Fibroblast of lung (primary cell): ENCODE results near the gene CTSW. TPM values are rescaled to one million over a fixed set of nuclear protein-coding genes. Genes with fewer than 3 reads are reported as not detected.
A peak's percentile ranks its signal among the peaks of the same experiment; 100 is the strongest.
"Not testable (repeated sequence)": the region's sequence is repeated elsewhere in the genome, so short reads cannot be mapped to it uniquely, and the experiment has no call there.

Experiments
- DNase-seq, 2 donors: peaks; one replicate each; pipeline versions ENCODE4 v3.0.0 to v3.0.0-alpha.2; 2010; ENCODE audit warnings: low read depth in 2 of 2
- H2AFZ ChIP-seq: 2 replicates; pipeline ENCODE4 v1.5.1; 2012; ENCODE audit warnings: low read length, control low read depth, inconsistent platforms
- H3K27ac ChIP-seq: 2 replicates; pipeline ENCODE4 v1.5.1; 2011; ENCODE audit warnings: low read length, control low read depth; ENCODE audit not compliant: insufficient read depth
- H3K27me3 ChIP-seq: 2 replicates; pipeline ENCODE4 v1.5.1; 2011; ENCODE audit warnings: mild to moderate bottlenecking, low read length; ENCODE audit not compliant: control insufficient read depth, insufficient read depth
- H3K36me3 ChIP-seq: 2 replicates; pipeline ENCODE4 v1.5.1; 2011; ENCODE audit warnings: low read length; ENCODE audit not compliant: control insufficient read depth, insufficient read depth
- H3K4me1 ChIP-seq: 2 replicates; pipeline ENCODE4 v1.5.1; 2011; ENCODE audit warnings: low read length; ENCODE audit not compliant: control insufficient read depth, insufficient read depth; ENCODE audit errors: extremely low read depth
- H3K4me2 ChIP-seq: 2 replicates; pipeline ENCODE4 v1.5.1; 2011; ENCODE audit warnings: low read length, control low read depth; ENCODE audit not compliant: insufficient read depth; ENCODE audit errors: extremely low read depth
- H3K4me3 ChIP-seq, 4 experiments: fragments of 200-600 bp in 1 of 4; sonication (generic) in 1 of 4; replicated peaks in 1 of 4; 2 replicates each; pipeline ENCODE4 v1.5.1; 2011 to 2016; ENCODE audit warnings: low read length in 4 of 4, low read depth in 3 of 4, mild to moderate bottlenecking in 3 of 4, control low read depth in 2 of 4, inconsistent platforms in 1 of 4, mixed read lengths in 1 of 4; ENCODE audit not compliant: insufficient read depth in 1 of 4; ENCODE audit errors: control extremely low read depth in 1 of 4
- H3K79me2 ChIP-seq: 2 replicates; pipeline ENCODE4 v1.5.1; 2012; ENCODE audit warnings: mild to moderate bottlenecking, low read length, inconsistent platforms; ENCODE audit not compliant: control insufficient read depth, insufficient read depth
- H3K9ac ChIP-seq: 2 replicates; pipeline ENCODE4 v1.5.1; 2011; ENCODE audit warnings: mild to moderate bottlenecking, low read length, control low read depth; ENCODE audit not compliant: insufficient read depth
- H3K9me3 ChIP-seq: 2 replicates; pipeline ENCODE4 v1.5.1; 2012; ENCODE audit warnings: low read depth, low read length; ENCODE audit not compliant: control insufficient read depth, insufficient read depth
- H4K20me1 ChIP-seq: 2 replicates; pipeline ENCODE4 v1.5.1; 2011; ENCODE audit warnings: low read length; ENCODE audit not compliant: control insufficient read depth, insufficient read depth; ENCODE audit errors: extremely low read depth
- CTCF ChIP-seq, 2 donors: IDR thresholded peaks in 1 of 2; conservative IDR thresholded peaks in 1 of 2; 1 replicate in 1 of 2; 2 replicates in 1 of 2; pipeline ENCODE4 v1.5.1; 2011 to 2012; ENCODE audit warnings: low read length in 2 of 2, control low read depth in 1 of 2, inconsistent platforms in 1 of 2, low read depth in 1 of 2, mild to moderate bottlenecking in 1 of 2
- EZH2 ChIP-seq: IDR thresholded peaks from 2 replicates; pipeline ENCODE4 v1.5.1; 2012; ENCODE audit warnings: low read length, control low read depth, mild to moderate bottlenecking; ENCODE audit errors: missing control alignments
- polyA plus RNA-seq, 2 donors: library from polyadenylated mRNA; depleted of rRNA in 1 of 2; stranded (reverse) in 1 of 2; unstranded in 1 of 2; fragments of >200 nt; gene quantifications; 2 replicates each; pipeline ENCODE4 v1.2.1, GENCODE V29; 2011 to 2012; ENCODE audit warnings: missing spikeins in 1 of 2
- total RNA-seq: library from RNA; depleted of rRNA; stranded (reverse); fragments of >200 nt; gene quantifications from 2 replicates; pipeline ENCODE4 v1.2.1, GENCODE V29; 2014

The CTSW gene
- total and polyA plus RNA-seq, 2 donors (not counting 1 experiment from before 2014, with no cell fraction given), result not detected

GRCh38 chr11:65891219-65892136 lies 11.8 kb downstream of the CTSW start:
- peaks cover 23% of the 10 kb centered on the region for H3K36me3 ChIP-seq

GRCh38 chr11:65892137-65892540 lies 12.5 kb downstream of the CTSW start:
- DNase-seq, result not testable (repeated sequence)
- peak overlapping the region; percentile 98 for H3K27ac ChIP-seq

More at GRCh38 chr11:65891219-65892136, 11.8 kb downstream of the CTSW start:
- Histone ChIP-seq H3K79me2 (peaks cover 71% of the 10 kb centered on the region), H3K4me2 (peak overlapping the region; percentile 61), H3K27me3 (no peaks in the 10 kb centered on the region), H3K4me3 (peak overlapping the region; percentile 56 to 78 (median 68)), H2AFZ (no peak overlapping the region), H3K4me1 (peaks cover 26% of the 10 kb centered on the region), H3K9me3 (no peaks in the 10 kb centered on the region), H3K27ac (peak overlapping the region; percentile 98), H4K20me1 (no peaks in the 10 kb centered on the region), H3K9ac (peak overlapping the region; percentile 89)
- DNase-seq, result peak in 1 of 2 donors; percentile 37
- TF ChIP-seq CTCF (conservative IDR thresholded peaks at IDR 0.05 in 1 of 2, IDR thresholded peaks at IDR 0.05 in 1 of 2; ENCODE audit: low read depth in 1 of 2, low read length in 2 of 2) (peak; percentile 7 to 22), EZH2 (no peak)

GRCh38 chr11:65892661-65893317 lies 13.2 kb downstream of the CTSW start:
- no peak overlapping the region for H3K9ac ChIP-seq
- peaks cover 26% of the 10 kb centered on the region for H3K36me3 ChIP-seq

More at GRCh38 chr11:65892137-65892540, 12.5 kb downstream of the CTSW start:
- H3K27me3 ChIP-seq, H2AFZ ChIP-seq, H3K9me3 ChIP-seq, H4K20me1 ChIP-seq: not testable (repeated sequence)
- Histone ChIP-seq H3K9ac (peak overlapping the region; percentile 89), H3K4me3 (peak overlapping the region; percentile 56 to 78 (median 68)), H3K4me1 (peaks cover 28% of the 10 kb centered on the region), H3K36me3 (peaks cover 26% of the 10 kb centered on the region), H3K4me2 (peak overlapping the region; percentile 61), H3K79me2 (peaks cover 71% of the 10 kb centered on the region)

More at GRCh38 chr11:65892661-65893317, 13.2 kb downstream of the CTSW start:
- Histone ChIP-seq H3K27ac (peak overlapping the region; percentile 17), H3K4me3 (peak overlapping the region; percentile 56 to 78 (median 68)), H3K27me3 (no peaks in the 10 kb centered on the region), H4K20me1 (no peaks in the 10 kb centered on the region), H3K9me3 (no peaks in the 10 kb centered on the region), H2AFZ (no peak overlapping the region), H3K4me1 (peaks cover 28% of the 10 kb centered on the region), H3K79me2 (peaks cover 71% of the 10 kb centered on the region), H3K4me2 (peak overlapping the region; percentile 61)
- DNase-seq, result no peak
- TF ChIP-seq CTCF (conservative IDR thresholded peaks at IDR 0.05 in 1 of 2, IDR thresholded peaks at IDR 0.05 in 1 of 2; ENCODE audit: low read depth in 1 of 2, low read length in 2 of 2), result no peak
